HEK293 (cell line): Measurements from ENCODE around the gene SLC43A3.

Source experiments
- CTCF ChIA-PET: fragments of 350-600 bp; formaldehyde crosslinking; extraction: SDS; loops from one replicate; lab custom pipeline; 2021; ENCODE audit warnings: antibody characterized with exemption; lab: Yijun Ruan, JAX
- POLR2A ChIA-PET: fragments of 300-600 bp; formaldehyde crosslinking; extraction: SDS; loops from one replicate; lab custom pipeline; 2020; ENCODE audit warnings: antibody characterized with exemption, inconsistent platforms; lab: Yijun Ruan, JAX
- H3K27ac ChIP-seq: fragments of 200-500 bp; sonication (Bioruptor generic); 2 replicates; pipeline ENCODE4 v1.5.1; 2014; ENCODE audit warnings: low read depth, low read length, control low read depth, inconsistent platforms; ENCODE audit errors: extremely low read depth
- H3K36me3 ChIP-seq, 2 experiments: fragments of 200-500 bp in 1 of 2; sonication (Bioruptor generic) in 1 of 2; 1 replicate in 1 of 2; 2 replicates in 1 of 2; pipeline ENCODE4 v1.5.1; 2014 to 2017; ENCODE audit warnings: inconsistent platforms in 2 of 2, low read length in 2 of 2; ENCODE audit not compliant: control insufficient read depth in 2 of 2, insufficient read depth in 1 of 2
- H3K4me1 ChIP-seq: fragments of 200-500 bp; sonication (Bioruptor generic); 2 replicates; pipeline ENCODE4 v1.5.1; 2014; ENCODE audit warnings: mild to moderate bottlenecking, low read length, inconsistent platforms; ENCODE audit not compliant: control insufficient read depth, insufficient read depth
- H3K4me3 ChIP-seq: 2 replicates; pipeline ENCODE4 v1.5.1; 2011; ENCODE audit warnings: low read depth, mild to moderate bottlenecking, control low read depth, low read length, moderate library complexity
- H3K9me3 ChIP-seq: fragments of 200-500 bp; sonication (Bioruptor generic); 2 replicates; pipeline ENCODE4 v1.5.1; 2014; ENCODE audit warnings: low read depth, low read length, inconsistent platforms; ENCODE audit not compliant: control insufficient read depth, insufficient read depth
- MZF1 ChIP-seq: fragments of 450-650 bp; formaldehyde crosslinking; IDR thresholded peaks from 2 replicates; pipeline ENCODE4 v1.5.1; 2017; ENCODE audit warnings: missing biosample characterization, missing genetic modification characterization, borderline replicate concordance
- PBX3 ChIP-seq: sonication (generic); formaldehyde crosslinking; IDR thresholded peaks from 2 replicates; pipeline ENCODE4 v1.8.1; 2022; ENCODE audit warnings: mild to moderate bottlenecking, moderate library complexity, missing genetic modification reagents
- ZBTB11 ChIP-seq: fragments of 450-650 bp; formaldehyde crosslinking; conservative IDR thresholded peaks from 2 replicates; pipeline ENCODE4 v1.5.1; 2016; ENCODE audit warnings: low read depth, missing biosample characterization, missing genetic modification characterization
- ZBTB21 ChIP-seq: fragments of 450-650 bp; formaldehyde crosslinking; IDR thresholded peaks from 2 replicates; pipeline ENCODE4 v1.5.1; 2017; ENCODE audit warnings: missing biosample characterization, missing genetic modification characterization
- ZEB2 ChIP-seq: fragments of 450-650 bp; formaldehyde crosslinking; IDR thresholded peaks from 2 replicates; pipeline ENCODE4 v1.5.1; 2016; ENCODE audit warnings: missing biosample characterization, missing genetic modification characterization
- ZNF148 ChIP-seq: fragments of 450-650 bp; formaldehyde crosslinking; IDR thresholded peaks from 2 replicates; pipeline ENCODE4 v1.5.0; 2017; ENCODE audit warnings: missing biosample characterization, missing genetic modification characterization, borderline replicate concordance
- ZNF280D ChIP-seq: fragments of 450-650 bp; formaldehyde crosslinking; IDR thresholded peaks from 2 replicates; pipeline ENCODE4 v1.5.1; 2016; ENCODE audit warnings: missing biosample characterization, missing genetic modification characterization
- ZNF302 ChIP-seq: fragments of 450-650 bp; formaldehyde crosslinking; IDR thresholded peaks from 2 replicates; pipeline ENCODE4 v1.5.1; 2016; ENCODE audit warnings: missing biosample characterization, missing genetic modification characterization, low read depth
- ZNF324 ChIP-seq: fragments of 450-650 bp; formaldehyde crosslinking; IDR thresholded peaks from 2 replicates; pipeline ENCODE4 v1.5.1; 2016; ENCODE audit warnings: missing biosample characterization, missing genetic modification characterization
- ZNF529 ChIP-seq: fragments of 450-650 bp; formaldehyde crosslinking; IDR thresholded peaks from 2 replicates; pipeline ENCODE4 v1.5.1; 2017; ENCODE audit warnings: missing genetic modification characterization, missing biosample characterization; ENCODE audit not compliant: insufficient replicate concordance
- ZNF623 ChIP-seq: fragments of 450-650 bp; formaldehyde crosslinking; IDR thresholded peaks from 2 replicates; pipeline ENCODE4 v1.5.1; 2016; ENCODE audit warnings: missing biosample characterization, missing genetic modification characterization
- ZNF692 ChIP-seq: fragments of 450-650 bp; formaldehyde crosslinking; IDR thresholded peaks from 2 replicates; pipeline ENCODE4 v1.5.1; 2016; ENCODE audit warnings: missing biosample characterization, missing genetic modification characterization
- TF ChIP-seq, protein P1 (sequence below): fragments of 450-650 bp; formaldehyde crosslinking; optimal IDR thresholded peaks from 2 replicates; pipeline ENCODE3; 2016; ENCODE audit warnings: missing biosample characterization, mild to moderate bottlenecking, missing genetic modification characterization

SLC43A3 gene

DNA sequence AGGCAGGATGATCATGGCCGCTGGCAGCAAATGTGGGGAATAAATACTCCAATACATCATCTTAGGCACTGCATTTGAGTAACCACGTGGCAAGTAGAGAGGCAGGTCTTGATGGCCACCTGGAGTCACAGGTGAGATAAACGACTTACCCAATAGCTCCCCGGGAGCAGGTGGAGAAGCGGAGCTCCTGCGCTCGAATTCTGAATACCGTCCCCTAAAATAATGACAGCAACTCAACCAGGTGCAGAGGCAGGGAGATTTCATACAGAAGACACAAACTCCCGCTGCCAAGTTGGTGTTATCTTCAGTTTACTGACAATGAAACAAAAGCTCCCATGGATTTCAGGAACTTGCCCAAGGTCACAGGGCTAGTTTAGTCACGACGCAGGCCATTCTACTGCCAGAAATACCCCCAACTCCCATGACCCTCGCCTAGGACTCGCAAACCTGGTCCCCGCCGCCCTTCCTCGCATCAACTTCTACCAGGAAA is 437 bp downstream of the SLC43A3 start:
- Histone ChIP-seq H3K4me1 (no peaks in the 10 kb centered on the region), H3K27ac (no peak overlapping the region), H3K36me3 (no peaks in the 10 kb centered on the region), H3K4me3 (no peak overlapping the region), H3K9me3 (no peaks in the 10 kb centered on the region)
- no peak for TF ChIP-seq ZNF148 (tag by site-specific recombination)
- ChIA-PET CTCF (interaction anchor here (0.5 to 1.0 kb wide), 2 partner anchors 77 to 100 kb away, joined by 3 read pairs; no protein-coding TSS in a partner anchor), POLR2A (no interaction called here)

DNA sequence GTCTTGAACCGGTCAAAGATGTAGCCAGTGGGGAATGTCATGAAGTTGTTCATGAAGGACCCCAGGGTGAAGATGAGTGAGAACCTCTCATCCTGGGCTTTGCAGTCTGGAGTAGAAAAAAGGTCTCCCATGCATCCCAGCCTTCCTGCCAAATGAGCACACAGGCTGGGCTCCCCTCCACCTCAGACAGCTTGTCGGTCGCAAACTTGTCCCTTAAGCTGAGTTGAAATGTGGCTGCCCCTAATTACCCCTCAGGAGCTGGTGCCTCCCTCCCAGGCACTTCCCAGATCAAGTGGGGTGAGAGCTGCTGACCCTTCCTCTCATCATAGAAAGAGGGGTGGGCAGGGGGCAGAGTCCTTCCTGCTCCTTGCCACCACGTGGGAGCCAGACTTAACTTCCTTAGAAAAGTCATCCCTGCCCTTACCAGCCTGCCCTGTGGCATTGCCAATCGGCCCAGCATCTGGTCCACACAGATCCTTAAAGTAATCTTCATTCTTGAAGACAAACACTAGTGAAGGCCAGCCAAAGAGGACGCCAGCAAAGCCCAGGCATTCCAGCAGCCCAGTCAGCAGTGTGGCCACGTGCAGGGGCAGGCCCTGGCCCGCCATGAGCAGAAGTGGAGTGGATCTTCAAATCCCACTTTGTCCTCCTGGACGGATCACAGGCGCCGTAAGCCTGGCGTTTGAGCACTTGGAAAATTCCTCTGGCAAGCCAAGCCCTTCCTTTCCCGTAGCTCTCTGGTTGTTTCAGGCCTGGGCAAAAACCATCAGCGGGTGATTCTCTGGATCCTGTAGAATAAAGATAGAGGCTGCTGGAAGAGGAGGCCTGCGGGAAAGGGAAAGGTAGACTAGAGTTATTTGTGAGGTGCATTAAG is 1.1 kb downstream of the SLC43A3 start:
- TF ChIP-seq, protein P1, sequence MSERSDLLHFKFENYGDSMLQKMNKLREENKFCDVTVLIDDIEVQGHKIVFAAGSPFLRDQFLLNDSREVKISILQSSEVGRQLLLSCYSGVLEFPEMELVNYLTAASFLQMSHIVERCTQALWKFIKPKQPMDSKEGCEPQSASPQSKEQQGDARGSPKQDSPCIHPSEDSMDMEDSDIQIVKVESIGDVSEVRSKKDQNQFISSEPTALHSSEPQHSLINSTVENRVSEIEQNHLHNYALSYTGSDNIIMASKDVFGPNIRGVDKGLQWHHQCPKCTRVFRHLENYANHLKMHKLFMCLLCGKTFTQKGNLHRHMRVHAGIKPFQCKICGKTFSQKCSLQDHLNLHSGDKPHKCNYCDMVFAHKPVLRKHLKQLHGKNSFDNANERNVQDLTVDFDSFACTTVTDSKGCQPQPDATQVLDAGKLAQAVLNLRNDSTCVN (tag by site-specific recombination) = no peak
- TF ChIP-seq ZBTB21 (tag by site-specific recombination) = no peak
- TF ChIP-seq ZNF324 (tag by site-specific recombination) = no peak
- TF ChIP-seq ZEB2 = no peak
- TF ChIP-seq MZF1 (tag by site-specific recombination) = no peak
- TF ChIP-seq ZBTB11 (tag by site-specific recombination) = no peak
- Histone ChIP-seq H3K27ac (no peak overlapping the region), H3K4me3 (no peak overlapping the region), H3K4me1 (no peaks in the 10 kb centered on the region), H3K36me3 (no peaks in the 10 kb centered on the region), H3K9me3 (no peaks in the 10 kb centered on the region)
- ChIA-PET POLR2A (no interaction called here), CTCF (interaction anchor here (0.5 to 1.9 kb wide), 4 partner anchors 32 to 101 kb away, joined by 3 to 5 read pairs (median 3); no protein-coding TSS in a partner anchor)

DNA sequence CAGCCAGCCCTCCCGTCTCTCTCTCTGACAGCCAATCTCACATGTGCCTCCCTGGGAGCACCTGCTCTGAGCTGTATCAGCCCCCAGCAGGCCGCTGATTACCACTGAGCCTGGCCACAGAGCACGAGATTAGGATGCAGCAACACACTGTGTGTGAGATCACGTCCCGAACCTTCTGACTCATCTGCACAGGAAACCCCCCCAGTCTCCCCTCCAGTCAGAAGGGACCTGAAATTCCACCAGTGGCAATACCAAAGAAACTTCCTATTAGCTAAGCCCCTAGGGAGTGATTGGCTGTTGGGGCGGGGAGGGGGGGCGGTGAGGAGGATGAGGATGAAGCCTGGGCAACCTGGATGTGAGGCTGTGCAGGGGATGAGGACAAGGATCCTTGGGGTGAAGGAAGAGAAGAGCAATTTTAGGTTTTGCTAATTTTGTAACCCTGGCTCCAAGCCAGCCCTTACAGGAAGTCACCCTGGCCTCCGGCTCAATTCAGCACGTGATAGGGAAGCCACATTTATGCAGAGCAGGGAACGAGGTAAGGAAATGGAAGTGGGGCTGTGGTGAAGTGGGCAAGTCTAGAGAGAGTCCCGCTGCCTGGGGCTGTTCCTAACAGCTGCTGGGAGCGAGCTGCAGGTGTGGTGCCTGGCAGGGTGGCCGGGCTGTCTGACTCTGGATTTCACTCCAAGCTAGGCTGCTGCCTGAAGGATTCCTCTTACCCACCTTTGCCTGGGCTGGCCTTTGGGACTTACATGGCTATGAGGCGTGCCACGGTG is 1.9 kb downstream of the SLC43A3 start:
- no peak overlapping the region for H3K4me3 ChIP-seq
- no peak overlapping the region for H3K27ac ChIP-seq
- POLR2A ChIA-PET = no interaction called here
- CTCF ChIA-PET = interaction anchor here (0.6 to 1.9 kb wide), 6 partner anchors 33 to 376 kb away, joined by 3 to 5 read pairs (median 3); no protein-coding TSS in a partner anchor
- H3K36me3 ChIP-seq = no peaks in the 10 kb centered on the region
- H3K4me1 ChIP-seq = no peaks in the 10 kb centered on the region
- H3K9me3 ChIP-seq = no peaks in the 10 kb centered on the region
- TF ChIP-seq ZNF529 (no peak), ZNF280D (tag by site-specific recombination) (no peak), ZNF623 (tag by site-specific recombination) (no peak), ZNF302 (tag by site-specific recombination) (no peak), PBX3 (CRISPR knock-in tag) (no peak), ZNF692 (tag by site-specific recombination) (no peak)
